ENCODE data around the gene MLH1.

MLH1 gene

DNA sequence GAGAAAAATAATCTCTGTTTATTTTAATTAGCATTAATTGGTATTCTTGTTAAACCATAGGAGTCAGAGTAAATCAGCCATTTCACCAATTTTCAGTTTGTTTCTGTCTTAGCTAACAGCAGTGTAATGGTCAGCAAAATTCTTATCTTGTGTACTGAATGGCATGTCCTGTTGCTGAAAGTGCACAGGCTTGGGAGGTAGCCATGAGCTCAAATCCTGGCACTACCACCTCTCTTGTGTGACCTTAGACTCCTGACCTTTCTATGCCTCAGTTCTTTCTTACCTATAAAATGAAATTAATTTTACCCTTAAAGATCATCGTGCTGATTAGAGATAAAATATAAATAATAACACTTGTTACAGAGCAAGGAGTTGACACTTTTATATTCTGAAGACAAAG, 35.8 kb downstream of the MLH1 start:
- TF ChIP-seq FOXP2 (optimal IDR thresholded peaks at IDR 0.05; ENCODE audit: borderline replicate concordance, extremely low read depth, extremely low read length, insufficient read depth) (no peak), SIN3A (IDR thresholded peaks at IDR 0.05; ENCODE audit: borderline replicate concordance, insufficient read depth, low read length) (no peak), TAF1 (IDR thresholded peaks at IDR 0.05; ENCODE audit: borderline replicate concordance, insufficient read depth, low read length) (no peak), POLR2AphosphoS5 (IDR thresholded peaks at IDR 0.05; ENCODE audit: low read depth, low read length) (no peak)
- TF ChIP-seq, protein P1, sequence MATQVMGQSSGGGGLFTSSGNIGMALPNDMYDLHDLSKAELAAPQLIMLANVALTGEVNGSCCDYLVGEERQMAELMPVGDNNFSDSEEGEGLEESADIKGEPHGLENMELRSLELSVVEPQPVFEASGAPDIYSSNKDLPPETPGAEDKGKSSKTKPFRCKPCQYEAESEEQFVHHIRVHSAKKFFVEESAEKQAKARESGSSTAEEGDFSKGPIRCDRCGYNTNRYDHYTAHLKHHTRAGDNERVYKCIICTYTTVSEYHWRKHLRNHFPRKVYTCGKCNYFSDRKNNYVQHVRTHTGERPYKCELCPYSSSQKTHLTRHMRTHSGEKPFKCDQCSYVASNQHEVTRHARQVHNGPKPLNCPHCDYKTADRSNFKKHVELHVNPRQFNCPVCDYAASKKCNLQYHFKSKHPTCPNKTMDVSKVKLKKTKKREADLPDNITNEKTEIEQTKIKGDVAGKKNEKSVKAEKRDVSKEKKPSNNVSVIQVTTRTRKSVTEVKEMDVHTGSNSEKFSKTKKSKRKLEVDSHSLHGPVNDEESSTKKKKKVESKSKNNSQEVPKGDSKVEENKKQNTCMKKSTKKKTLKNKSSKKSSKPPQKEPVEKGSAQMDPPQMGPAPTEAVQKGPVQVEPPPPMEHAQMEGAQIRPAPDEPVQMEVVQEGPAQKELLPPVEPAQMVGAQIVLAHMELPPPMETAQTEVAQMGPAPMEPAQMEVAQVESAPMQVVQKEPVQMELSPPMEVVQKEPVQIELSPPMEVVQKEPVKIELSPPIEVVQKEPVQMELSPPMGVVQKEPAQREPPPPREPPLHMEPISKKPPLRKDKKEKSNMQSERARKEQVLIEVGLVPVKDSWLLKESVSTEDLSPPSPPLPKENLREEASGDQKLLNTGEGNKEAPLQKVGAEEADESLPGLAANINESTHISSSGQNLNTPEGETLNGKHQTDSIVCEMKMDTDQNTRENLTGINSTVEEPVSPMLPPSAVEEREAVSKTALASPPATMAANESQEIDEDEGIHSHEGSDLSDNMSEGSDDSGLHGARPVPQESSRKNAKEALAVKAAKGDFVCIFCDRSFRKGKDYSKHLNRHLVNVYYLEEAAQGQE (IDR thresholded peaks at IDR 0.05; ENCODE audit: insufficient read depth in 1 of 2, low read depth in 2 of 2, low read length in 2 of 2): no peak

DNA sequence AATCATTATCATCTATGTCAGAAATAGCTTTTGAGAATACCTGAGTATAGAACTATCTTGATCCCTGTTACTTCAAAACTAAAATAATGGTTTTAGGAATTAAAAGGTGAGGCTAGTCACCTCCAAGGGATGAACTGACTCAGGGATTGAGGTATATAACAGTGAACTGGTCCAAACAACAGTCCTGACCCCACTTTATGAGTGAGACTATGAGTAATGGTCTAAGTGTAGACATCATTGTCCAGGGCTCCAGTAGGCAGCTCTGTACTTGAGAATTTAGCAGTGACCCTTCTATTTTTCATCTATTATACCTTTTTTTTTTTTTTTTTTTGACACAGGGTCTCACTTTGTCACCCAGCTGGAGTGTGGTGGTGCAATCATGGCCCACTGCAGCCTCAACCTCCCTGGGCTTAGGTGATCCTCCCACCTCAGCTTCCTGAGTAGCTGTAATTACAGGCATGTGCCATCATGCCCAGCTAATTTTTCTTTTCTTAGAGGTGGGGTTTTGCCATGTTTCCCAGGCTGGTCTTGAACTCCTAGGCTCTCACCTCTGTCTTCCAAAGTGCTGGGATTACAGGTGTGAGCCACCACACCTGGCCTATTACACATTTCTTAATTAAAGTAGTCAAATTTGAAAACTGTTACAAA, 36.3 kb downstream of the MLH1 start:
- TF ChIP-seq, protein P1 (IDR thresholded peaks at IDR 0.05; ENCODE audit: insufficient read depth in 1 of 2, low read depth in 2 of 2, low read length in 2 of 2): no peak

DNA sequence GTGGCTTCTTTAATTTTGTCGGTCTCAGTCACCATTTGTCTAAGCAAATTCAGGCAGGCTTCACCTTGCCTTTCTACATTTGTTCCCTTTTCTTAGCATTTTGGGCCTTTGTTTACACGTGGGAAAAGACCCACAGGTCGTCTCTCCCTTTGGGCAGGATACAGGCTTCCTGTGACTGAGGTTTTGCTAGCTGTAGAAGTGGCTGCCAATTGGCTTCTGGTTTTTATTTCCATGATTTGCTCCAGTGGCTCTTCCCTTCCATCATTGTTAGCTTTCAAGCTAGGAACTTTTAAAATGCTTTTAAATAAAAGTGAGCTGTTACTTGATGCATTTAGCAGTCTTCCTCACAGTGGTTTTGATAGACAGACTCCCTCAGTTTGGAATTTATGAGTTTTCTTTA, 37.3 kb downstream of the MLH1 start:
- TF ChIP-seq TAF1 (IDR thresholded peaks at IDR 0.05; ENCODE audit: borderline replicate concordance, insufficient read depth, low read length): no peak
- TF ChIP-seq FOXP2 (optimal IDR thresholded peaks at IDR 0.05; ENCODE audit: borderline replicate concordance, extremely low read depth, extremely low read length, insufficient read depth): no peak
- no peak for TF ChIP-seq POLR2AphosphoS5 (IDR thresholded peaks at IDR 0.05; ENCODE audit: low read depth, low read length)
- TF ChIP-seq SIN3A (IDR thresholded peaks at IDR 0.05; ENCODE audit: borderline replicate concordance, insufficient read depth, low read length): no peak
- TF ChIP-seq, protein P1 (IDR thresholded peaks at IDR 0.05; ENCODE audit: insufficient read depth in 1 of 2, low read depth in 2 of 2, low read length in 2 of 2): no peak

DNA sequence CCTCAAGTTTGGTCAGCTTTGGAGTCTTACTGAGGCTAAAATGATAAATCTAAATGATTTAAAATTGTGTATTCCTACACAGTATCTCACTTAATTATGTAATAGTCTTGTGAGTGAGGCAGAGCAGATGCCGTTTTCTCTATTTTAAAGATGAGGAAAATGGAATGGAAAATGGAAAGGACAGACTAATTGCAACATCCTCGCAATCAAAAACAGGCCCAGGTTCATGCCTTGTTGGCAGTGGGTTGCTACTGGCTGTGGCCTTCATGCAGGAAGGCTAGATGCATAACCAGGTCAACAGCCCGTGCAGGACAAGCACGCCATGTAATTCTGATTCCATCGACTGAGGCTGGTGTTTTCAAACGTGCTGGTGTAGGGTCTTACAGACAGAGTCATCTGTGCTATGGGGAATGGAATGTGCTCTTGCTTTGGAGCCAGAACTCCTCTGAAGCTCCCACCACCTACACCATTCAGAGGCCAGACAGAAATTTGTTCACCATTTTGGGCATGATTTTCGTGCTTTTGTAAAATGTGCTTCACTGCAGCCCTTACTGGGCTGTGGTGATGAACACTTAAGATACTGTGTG, 37.9 kb downstream of the MLH1 start:
- TF ChIP-seq POLR2AphosphoS5 (IDR thresholded peaks at IDR 0.05; ENCODE audit: low read depth, low read length) (no peak), TAF1 (IDR thresholded peaks at IDR 0.05; ENCODE audit: borderline replicate concordance, insufficient read depth, low read length) (no peak), SIN3A (IDR thresholded peaks at IDR 0.05; ENCODE audit: borderline replicate concordance, insufficient read depth, low read length) (no peak), FOXP2 (optimal IDR thresholded peaks at IDR 0.05; ENCODE audit: borderline replicate concordance, extremely low read depth, extremely low read length, insufficient read depth) (no peak)
- TF ChIP-seq, protein P1 (IDR thresholded peaks at IDR 0.05; ENCODE audit: insufficient read depth in 1 of 2, low read depth in 2 of 2, low read length in 2 of 2): no peak

DNA sequence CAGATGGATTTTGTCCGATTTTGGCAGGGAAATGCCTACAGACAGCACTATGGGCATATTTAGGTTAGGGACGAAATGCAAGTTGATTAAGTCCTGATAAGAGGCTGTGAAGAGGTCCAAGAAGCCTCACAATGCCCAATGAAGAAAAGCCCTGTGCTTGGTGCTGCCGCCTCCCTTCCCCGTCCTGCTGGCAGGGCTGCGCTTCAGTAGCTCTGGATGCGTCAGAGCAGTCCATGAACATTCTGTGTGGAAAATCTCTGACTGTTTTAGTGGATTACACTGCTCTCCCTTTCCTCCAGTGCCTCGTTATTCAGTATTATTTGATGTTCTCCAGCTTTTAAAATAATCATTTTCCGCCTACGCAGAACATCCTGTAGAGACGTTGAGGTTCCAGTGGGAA, 39.6 kb downstream of the MLH1 start:
- TF ChIP-seq, protein P1 (IDR thresholded peaks at IDR 0.05; ENCODE audit: insufficient read depth in 1 of 2, low read depth in 2 of 2, low read length in 2 of 2): no peak
- no peak for TF ChIP-seq SIN3A (IDR thresholded peaks at IDR 0.05; ENCODE audit: borderline replicate concordance, insufficient read depth, low read length)
